Left ventricle myocardium inferior (tissue), 1 donor: Measurements from ENCODE around the gene ENO2. TPM values are rescaled to one million over a fixed set of nuclear protein-coding genes. Genes with fewer than 3 reads are reported as not detected.

ENCODE experiments used
- DNase-seq: peaks from one replicate; pipeline ENCODE4 v3.0.0-alpha.2; 2020
- H3K27ac ChIP-seq: fragments of 200-600 bp; replicated peaks from 2 replicates; pipeline ENCODE4 v1.8.0; 2021
- H3K27me3 ChIP-seq: fragments of 200-600 bp; 2 replicates; pipeline ENCODE4 v1.8.0; 2021; ENCODE audit warnings: low read depth
- H3K36me3 ChIP-seq: fragments of 200-600 bp; 2 replicates; pipeline ENCODE4 v1.8.0; 2021
- H3K4me1 ChIP-seq: fragments of 200-600 bp; 2 replicates; pipeline ENCODE4 v1.8.0; 2021
- H3K4me3 ChIP-seq: fragments of 200-600 bp; 2 replicates; pipeline ENCODE4 v1.8.0; 2021; ENCODE audit warnings: mild to moderate bottlenecking, moderate library complexity
- H3K9me3 ChIP-seq: fragments of 200-600 bp; replicated peaks from 2 replicates; pipeline ENCODE4 v1.8.0; 2021
- CTCF ChIP-seq: fragments of 200-600 bp; IDR thresholded peaks from 2 replicates; pipeline ENCODE4 v1.8.0; 2021; ENCODE audit warnings: antibody characterized with exemption, mild to moderate bottlenecking, borderline replicate concordance
- intact Hi-C: fragments of 100-400 bp; cut with micrococcal nuclease; formaldehyde crosslinking; loops from one replicate; pipeline ENCODE4 v1.11.0; 2022
- total RNA-seq: library from RNA; stranded (reverse); fragmentation: NEBNext Ultra II Directional; extraction: Animal tissue kit (Norgen Biotek cat#: 25700); gene quantifications from one replicate; pipeline ENCODE4 v1.2.1, GENCODE V29; 2021
- donor health status: DM: no; HTN: yes; CAD: no; lungs with severe emphysema.

Gene ENO2
- total RNA-seq, 1 donor from 2014 or later, result 14.8 TPM

- intact Hi-C loops, result no loop called here
- no peak for TF ChIP-seq CTCF
- Histone ChIP-seq H3K27me3 (no peaks in the 10 kb centered on the region), H3K9me3 (no peaks in the 10 kb centered on the region), H3K4me1 (peaks cover 90% of the 10 kb centered on the region), H3K36me3 (peaks cover 34% of the 10 kb centered on the region), H3K27ac (peak overlapping the region; percentile 55), H3K4me3 (no peak overlapping the region)
- peak; percentile 28 for DNase-seq
Observed at GRCh38 chr12:6941267-6941666, 26.9 kb downstream of the ENO2 start.

GRCh38 chr12:6941782-6942181 lies 27.4 kb downstream of the ENO2 start:
- H3K36me3 ChIP-seq, result peaks cover 39% of the 10 kb centered on the region
- no peaks in the 10 kb centered on the region for H3K9me3 ChIP-seq
- H3K4me1 ChIP-seq, result peaks cover 91% of the 10 kb centered on the region
- no peaks in the 10 kb centered on the region for H3K27me3 ChIP-seq
- H3K27ac ChIP-seq, result peak overlapping the region; percentile 55
- DNase-seq, result no peak
- intact Hi-C loops, result no loop called here
- no peak overlapping the region for H3K4me3 ChIP-seq
- no peak for TF ChIP-seq CTCF

GRCh38 chr12:6942331-6942665 lies 27.9 kb downstream of the ENO2 start:
- Histone ChIP-seq H3K4me3 (no peak overlapping the region), H3K4me1 (peaks cover 89% of the 10 kb centered on the region), H3K36me3 (peaks cover 42% of the 10 kb centered on the region), H3K27me3 (no peaks in the 10 kb centered on the region), H3K27ac (peak overlapping the region; percentile 99), H3K9me3 (no peaks in the 10 kb centered on the region)
- no peak for TF ChIP-seq CTCF
- no peak for DNase-seq
- intact Hi-C loops, result no loop called here

- H3K4me1 ChIP-seq, result peaks cover 80% of the 10 kb centered on the region
- TF ChIP-seq CTCF, result no peak
- H3K36me3 ChIP-seq, result peaks cover 44% of the 10 kb centered on the region
Observed at GRCh38 chr12:6943389-6943721, 29.0 kb downstream of the ENO2 start.

GRCh38 chr12:6943722-6944380 lies 29.5 kb downstream of the ENO2 start, which contains the start of the genes C12orf57 and RNU7-1:
Gene C12orf57 (plus strand): TSS chr12:6944022. CDS start chr12:6944122, 100 bp downstream.
Gene RNU7-1 (plus strand): TSS chr12:6943816.
- Histone ChIP-seq H3K9me3 (no peaks in the 10 kb centered on the region), H3K36me3 (peaks cover 44% of the 10 kb centered on the region), H3K4me1 (peaks cover 75% of the 10 kb centered on the region), H3K4me3 (peak within 1 kb of the TSS; percentile 90), H3K27me3 (no peaks in the 10 kb centered on the region), H3K27ac (peak within 1 kb of the TSS; percentile 99)
- no peak for TF ChIP-seq CTCF
- peak; percentile 77 for DNase-seq
- intact Hi-C loops, result no loop called here

More at GRCh38 chr12:6943389-6943721, 29.0 kb downstream of the ENO2 start:
- peak; percentile 71 for DNase-seq
- peak overlapping the region; percentile 90 for H3K4me3 ChIP-seq
- no peaks in the 10 kb centered on the region for H3K27me3 ChIP-seq
- no peaks in the 10 kb centered on the region for H3K9me3 ChIP-seq
- intact Hi-C loops, result no loop called here
- peak overlapping the region; percentile 99 for H3K27ac ChIP-seq
